ENCODE data around the gene ZBTB21.

Gene ZBTB21

GRCh38 chr21:41977034-41977950, 32.9 kb downstream of the ZBTB21 start:
- H3K27me3 Mint-ChIP-seq (ENCODE audit: low read depth) = peaks cover 7% of the 10 kb centered on the region
- peaks cover 13% of the 10 kb centered on the region for H3K9me3 Mint-ChIP-seq
- H3K4me3 Mint-ChIP-seq = no peak overlapping the region
- no peak overlapping the region for H3K27ac Mint-ChIP-seq
- H3K4me1 Mint-ChIP-seq (ENCODE audit: low read depth) = peaks cover 8% of the 10 kb centered on the region
- peaks cover 3% of the 10 kb centered on the region for H3K36me3 Mint-ChIP-seq (ENCODE audit: low read depth)

GRCh38 chr21:41976611-41977010, 33.5 kb downstream of the ZBTB21 start:
- H3K36me3 Mint-ChIP-seq (ENCODE audit: low read depth) = peaks cover 3% of the 10 kb centered on the region
- H3K27ac Mint-ChIP-seq = no peak overlapping the region
- peaks cover 8% of the 10 kb centered on the region for H3K4me1 Mint-ChIP-seq (ENCODE audit: low read depth)
- H3K27me3 Mint-ChIP-seq (ENCODE audit: low read depth) = peaks cover 1% of the 10 kb centered on the region
- peaks cover 8% of the 10 kb centered on the region for H3K9me3 Mint-ChIP-seq
- H3K4me3 Mint-ChIP-seq = no peak overlapping the region

GRCh38 chr21:41975391-41976272, 34.5 kb downstream of the ZBTB21 start:
- H3K27ac Mint-ChIP-seq = no peak overlapping the region

GRCh38 chr21:41974752-41975053, 35.5 kb downstream of the ZBTB21 start:
- Mint-ChIP-seq H3K9me3 (peaks cover 8% of the 10 kb centered on the region), H3K4me3 (no peak overlapping the region), H3K27me3 (ENCODE audit: low read depth) (no peaks in the 10 kb centered on the region), H3K27ac (no peak overlapping the region), H3K36me3 (ENCODE audit: low read depth) (peaks cover 3% of the 10 kb centered on the region), H3K4me1 (ENCODE audit: low read depth) (peaks cover 8% of the 10 kb centered on the region)

More at GRCh38 chr21:41975391-41976272, 34.5 kb downstream of the ZBTB21 start:
- H3K4me3 Mint-ChIP-seq = no peak overlapping the region
- no peaks in the 10 kb centered on the region for H3K27me3 Mint-ChIP-seq (ENCODE audit: low read depth)
- H3K4me1 Mint-ChIP-seq (ENCODE audit: low read depth) = peaks cover 8% of the 10 kb centered on the region
- H3K9me3 Mint-ChIP-seq = peaks cover 8% of the 10 kb centered on the region
- peaks cover 3% of the 10 kb centered on the region for H3K36me3 Mint-ChIP-seq (ENCODE audit: low read depth)

- Mint-ChIP-seq H3K9me3 (peaks cover 2% of the 10 kb centered on the region), H3K36me3 (ENCODE audit: low read depth) (peaks cover 2% of the 10 kb centered on the region), H3K27ac (peak overlapping the region; percentile 62), H3K4me3 (no peak overlapping the region), H3K27me3 (ENCODE audit: low read depth) (no peaks in the 10 kb centered on the region), H3K4me1 (ENCODE audit: low read depth) (peaks cover 8% of the 10 kb centered on the region)
These were observed 36.1 kb downstream of the ZBTB21 start for GRCh38 chr21:41973861-41974751.

- H3K27ac Mint-ChIP-seq = no peak overlapping the region
- H3K4me3 Mint-ChIP-seq = no peak overlapping the region
- H3K9me3 Mint-ChIP-seq = no peaks in the 10 kb centered on the region
- H3K27me3 Mint-ChIP-seq (ENCODE audit: low read depth) = no peaks in the 10 kb centered on the region
- peaks cover 8% of the 10 kb centered on the region for H3K4me1 Mint-ChIP-seq (ENCODE audit: low read depth)
- no peaks in the 10 kb centered on the region for H3K36me3 Mint-ChIP-seq (ENCODE audit: low read depth)
These were observed 36.7 kb downstream of the ZBTB21 start for GRCh38 chr21:41973427-41973831.

GRCh38 chr21:41972511-41973205, 37.5 kb downstream of the ZBTB21 start:
- H3K4me1 Mint-ChIP-seq (ENCODE audit: low read depth) = peaks cover 8% of the 10 kb centered on the region
- H3K36me3 Mint-ChIP-seq (ENCODE audit: low read depth) = no peaks in the 10 kb centered on the region
- H3K9me3 Mint-ChIP-seq = no peaks in the 10 kb centered on the region
- no peaks in the 10 kb centered on the region for H3K27me3 Mint-ChIP-seq (ENCODE audit: low read depth)
- H3K4me3 Mint-ChIP-seq = no peak overlapping the region
- H3K27ac Mint-ChIP-seq = no peak overlapping the region

- no peaks in the 10 kb centered on the region for H3K9me3 Mint-ChIP-seq
These were observed 38.3 kb downstream of the ZBTB21 start for GRCh38 chr21:41971891-41972290.

GRCh38 chr21:41970751-41971653, 39.2 kb downstream of the ZBTB21 start:
- Mint-ChIP-seq H3K36me3 (ENCODE audit: low read depth) (no peaks in the 10 kb centered on the region), H3K4me1 (ENCODE audit: low read depth) (peaks cover 8% of the 10 kb centered on the region), H3K27ac (no peak overlapping the region), H3K4me3 (no peak overlapping the region), H3K9me3 (no peaks in the 10 kb centered on the region), H3K27me3 (ENCODE audit: low read depth) (no peaks in the 10 kb centered on the region)

More at GRCh38 chr21:41971891-41972290, 38.3 kb downstream of the ZBTB21 start:
- no peak overlapping the region for H3K27ac Mint-ChIP-seq
- H3K36me3 Mint-ChIP-seq (ENCODE audit: low read depth) = no peaks in the 10 kb centered on the region
- H3K4me3 Mint-ChIP-seq = no peak overlapping the region
- H3K4me1 Mint-ChIP-seq (ENCODE audit: low read depth) = peaks cover 8% of the 10 kb centered on the region
- no peaks in the 10 kb centered on the region for H3K27me3 Mint-ChIP-seq (ENCODE audit: low read depth)

GRCh38 chr21:41970106-41970391, 40.1 kb downstream of the ZBTB21 start:
- Mint-ChIP-seq H3K9me3 (no peaks in the 10 kb centered on the region), H3K4me1 (ENCODE audit: low read depth) (peaks cover 8% of the 10 kb centered on the region), H3K27me3 (ENCODE audit: low read depth) (no peaks in the 10 kb centered on the region), H3K36me3 (ENCODE audit: low read depth) (no peaks in the 10 kb centered on the region), H3K27ac (no peak overlapping the region), H3K4me3 (no peak overlapping the region)

- Mint-ChIP-seq H3K36me3 (ENCODE audit: low read depth) (no peaks in the 10 kb centered on the region), H3K9me3 (no peaks in the 10 kb centered on the region), H3K4me1 (ENCODE audit: low read depth) (no peaks in the 10 kb centered on the region), H3K27ac (no peak overlapping the region), H3K27me3 (ENCODE audit: low read depth) (no peaks in the 10 kb centered on the region), H3K4me3 (no peak overlapping the region)
These were observed 42.5 kb downstream of the ZBTB21 start for GRCh38 chr21:41967708-41968107.

GRCh38 chr21:41966872-41967621, 43.1 kb downstream of the ZBTB21 start:
- no peak overlapping the region for H3K4me3 Mint-ChIP-seq
- H3K27me3 Mint-ChIP-seq (ENCODE audit: low read depth) = no peaks in the 10 kb centered on the region
- no peak overlapping the region for H3K27ac Mint-ChIP-seq
- H3K36me3 Mint-ChIP-seq (ENCODE audit: low read depth) = no peaks in the 10 kb centered on the region
- H3K4me1 Mint-ChIP-seq (ENCODE audit: low read depth) = no peaks in the 10 kb centered on the region
- no peaks in the 10 kb centered on the region for H3K9me3 Mint-ChIP-seq

Measured in T-helper 1 cell treated with Interleukin-12 subunit alpha and Interleukin-12 subunit beta and Interleukin-4 antibody, amounts not matched to agents 30 μg/mL and 1 μg/mL, for 36 hours (primary cell).